NCI-H774 (cell line): ENCODE measurements around the gene AKR7A3.
A peak's percentile ranks its signal among the peaks of the same experiment; 100 is the strongest.
"Not testable (repeated sequence)": the region's sequence is repeated elsewhere in the genome, so short reads cannot be mapped to it uniquely, and the experiment has no call there.

ENCODE experiments used
- DNase-seq: peaks from one replicate; lab custom pipeline; 2025; lab: John Stamatoyannopoulos, UW

The AKR7A3 gene

GRCh38 chr1:19289244-19289643, 674 bp upstream of the AKR7A3 start:
- no peak for DNase-seq

DNA sequence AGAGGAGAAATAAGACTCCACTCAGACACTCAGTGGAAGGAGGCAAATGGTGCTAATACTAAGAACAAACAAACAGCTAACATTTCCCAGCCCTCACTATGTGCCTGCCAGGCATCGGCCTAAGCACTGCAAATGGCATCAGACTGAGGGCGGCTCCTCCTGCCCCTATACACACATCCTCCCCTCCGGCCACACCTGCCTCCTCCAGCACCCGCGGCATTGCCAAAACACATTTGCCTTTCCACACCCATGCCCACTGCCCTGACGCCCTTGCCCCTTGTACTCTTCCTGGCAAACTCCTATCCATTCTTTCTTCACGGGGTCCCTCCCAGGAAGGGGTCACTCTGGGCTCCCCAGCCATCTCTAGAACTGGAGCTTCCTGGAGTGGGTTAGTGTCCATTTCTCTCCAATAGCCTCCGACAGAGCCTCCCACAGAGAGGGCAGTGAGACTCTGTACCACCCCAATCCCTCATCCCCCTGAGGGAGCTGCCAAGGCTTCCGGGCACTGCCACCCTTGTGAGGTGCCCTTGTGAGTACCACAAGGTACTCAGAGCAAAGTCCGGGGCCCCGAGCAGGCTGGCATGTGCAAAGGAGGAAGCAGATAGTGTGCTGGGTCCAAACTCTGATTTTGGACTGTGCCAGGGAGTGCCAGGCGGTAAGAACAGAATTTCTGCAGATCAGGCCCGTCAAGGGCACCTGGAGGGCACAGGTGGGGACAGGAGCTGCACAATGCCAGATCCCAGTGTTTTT, 959 bp downstream of the AKR7A3 start:
- no peak for DNase-seq

- not testable (repeated sequence) for DNase-seq
Observed at GRCh38 chr1:19285807-19286206, 2.8 kb downstream of the AKR7A3 start.

DNA sequence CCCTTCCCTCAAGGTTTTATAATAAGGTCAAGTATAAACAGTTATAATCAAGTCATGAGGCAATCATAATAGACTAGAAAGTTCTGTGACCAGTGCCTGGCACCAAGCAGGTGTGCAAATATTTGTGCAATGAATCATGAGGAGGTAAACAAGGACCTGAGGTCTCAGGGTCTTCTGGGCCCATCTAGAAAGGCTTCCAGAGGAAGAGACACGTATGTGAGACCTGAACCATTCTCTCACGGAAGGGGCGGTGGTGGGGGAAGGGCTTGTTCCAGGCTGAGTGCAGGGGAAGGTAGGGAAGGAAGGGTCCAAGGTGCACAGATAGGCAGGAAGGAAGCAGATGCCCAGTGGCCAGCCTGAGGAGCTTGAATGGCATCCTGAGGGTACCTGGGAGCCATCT, 3.2 kb downstream of the AKR7A3 start:
- not testable (repeated sequence) for DNase-seq

DNA sequence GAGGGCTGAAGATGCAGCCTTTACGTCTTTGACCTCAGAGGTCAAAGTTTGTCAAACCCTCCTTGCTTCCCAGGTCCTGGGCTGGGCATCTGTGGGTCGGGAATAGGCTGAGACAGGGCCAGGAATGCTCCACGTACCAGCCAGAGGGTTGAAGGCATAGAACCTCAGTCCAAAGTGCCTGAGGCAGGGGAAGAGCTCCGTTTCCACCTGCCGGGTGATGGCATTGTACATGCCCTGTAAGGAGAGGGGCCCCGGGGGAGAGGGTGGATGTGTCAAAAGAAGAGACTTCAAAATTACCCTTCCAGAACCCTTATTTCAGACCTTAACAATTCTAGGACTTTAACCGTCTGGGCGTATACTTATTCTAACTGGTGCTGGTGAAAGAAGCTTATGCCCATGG, 3.7 kb downstream of the AKR7A3 start:
- DNase-seq = no peak

GRCh38 chr1:19283891-19284290, 4.7 kb downstream of the AKR7A3 start:
- no peak for DNase-seq

- DNase-seq = no peak
Observed at GRCh38 chr1:19274636-19275035, 13.9 kb downstream of the AKR7A3 start.

DNA sequence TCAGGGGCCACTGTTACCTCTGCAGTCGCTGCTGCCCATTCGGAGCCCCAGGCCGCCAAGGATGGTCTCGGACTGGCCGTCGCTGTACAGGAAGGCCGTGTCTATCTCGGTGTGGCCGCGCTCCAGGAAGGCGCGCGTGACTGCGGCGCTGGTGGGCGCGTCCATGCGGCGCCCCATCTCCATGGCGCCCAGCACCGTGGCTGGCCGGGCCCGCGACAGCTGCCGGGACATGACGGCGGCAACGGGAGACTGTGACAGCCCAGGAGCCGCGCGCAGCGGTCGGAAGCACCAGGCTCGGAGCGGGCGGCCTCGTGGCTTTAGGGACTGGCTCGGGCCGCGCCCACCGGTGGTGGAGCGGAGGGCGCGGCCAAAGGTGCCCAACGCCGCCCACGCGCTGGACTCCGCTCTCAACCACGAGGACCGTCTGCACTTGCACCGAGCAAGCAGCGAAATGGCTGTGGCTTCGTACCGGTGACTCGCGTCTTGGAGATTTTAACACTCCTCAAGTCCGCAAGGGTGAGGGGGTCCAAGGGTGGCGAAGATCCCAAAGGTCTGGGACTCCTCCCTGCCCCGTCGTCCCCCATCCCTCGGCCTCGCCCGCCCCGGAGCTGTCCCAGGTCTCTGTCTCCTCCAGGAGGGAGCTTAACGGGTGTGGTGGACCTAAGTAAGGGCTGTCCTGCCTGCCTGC, 14.6 kb downstream of the AKR7A3 start:
- not testable (repeated sequence) for DNase-seq

DNA sequence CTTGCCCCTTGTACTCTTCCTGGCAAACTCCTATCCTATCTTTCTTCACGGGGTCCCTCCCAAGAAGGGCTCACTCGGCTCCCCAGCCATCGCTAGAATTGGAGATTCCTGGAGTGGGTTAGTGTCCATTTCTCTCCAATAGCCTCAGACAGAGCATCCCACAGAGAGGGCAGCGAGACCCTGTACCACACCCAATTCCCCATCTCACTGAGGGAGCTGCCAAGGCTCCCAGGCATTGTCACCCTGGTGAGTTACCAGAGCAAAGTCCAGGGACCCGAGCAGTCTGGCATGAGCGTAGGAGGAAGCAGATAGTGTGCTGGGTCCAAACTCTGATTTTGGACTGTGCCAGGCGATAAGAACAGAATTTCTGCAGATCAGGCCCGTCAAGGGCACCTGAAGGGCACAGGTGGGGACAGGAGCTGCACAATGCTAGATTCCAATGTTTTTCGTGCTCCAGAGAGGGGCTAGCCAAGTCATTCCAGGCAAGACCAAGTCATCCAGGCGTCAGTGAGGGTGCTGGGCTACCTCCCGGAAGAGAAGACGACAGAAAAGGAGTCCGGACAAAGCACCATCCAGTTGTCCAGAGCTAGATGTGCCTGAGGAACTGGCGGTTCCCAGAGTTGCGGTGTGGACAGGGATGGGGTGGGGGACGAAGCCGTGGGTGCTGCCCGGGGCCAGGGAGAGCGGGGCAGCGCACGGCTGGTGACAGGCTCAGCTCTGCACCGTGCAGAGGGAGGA, 15.3 kb downstream of the AKR7A3 start:
- DNase-seq = no peak

DNA sequence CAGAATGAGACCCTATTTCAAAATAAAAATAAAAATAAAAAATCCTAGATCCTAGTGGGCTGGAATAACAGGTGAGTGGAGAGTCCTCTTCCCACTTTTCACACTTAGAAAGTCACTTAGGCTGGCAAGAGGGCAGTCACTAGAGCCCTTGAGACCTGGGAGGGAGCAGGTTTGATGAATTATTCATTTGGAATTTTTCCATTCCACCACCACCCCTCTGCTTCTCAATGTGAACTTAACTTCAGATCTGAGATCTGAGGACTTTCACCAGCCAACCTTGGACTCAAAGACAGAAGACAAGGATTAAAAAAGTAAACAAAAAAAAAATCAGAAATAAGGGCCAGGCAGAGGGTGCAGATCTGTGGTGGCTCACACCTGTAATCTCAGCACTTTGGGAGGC, 16.5 kb downstream of the AKR7A3 start:
- DNase-seq = no peak

DNA sequence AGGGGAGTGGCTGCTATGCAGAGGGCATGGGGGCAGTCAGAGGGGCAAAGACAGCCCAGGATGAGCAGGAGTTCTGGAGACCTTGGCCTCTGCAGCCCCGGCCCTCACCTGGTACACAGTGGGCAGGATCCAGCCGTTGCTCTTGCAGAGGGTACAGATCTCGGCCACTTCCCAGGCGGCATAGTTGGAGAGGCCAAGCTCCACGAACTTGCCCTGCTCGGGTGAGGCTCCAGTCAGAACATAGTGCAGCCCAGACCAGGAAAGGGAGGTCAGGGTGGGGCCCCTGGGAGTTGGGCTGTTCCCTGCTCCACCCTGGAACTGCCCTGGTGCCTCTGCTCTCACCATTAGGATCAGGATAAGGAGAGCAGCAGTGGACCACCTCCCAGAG, 18.2 kb downstream of the AKR7A3 start:
- not testable (repeated sequence) for DNase-seq

- DNase-seq = not testable (repeated sequence)
Observed at GRCh38 chr1:19269427-19270342, 18.9 kb downstream of the AKR7A3 start.

GRCh38 chr1:19268445-19268844, 20.1 kb downstream of the AKR7A3 start:
- DNase-seq = no peak

- DNase-seq = no peak
Observed at GRCh38 chr1:19262744-19263143, 25.8 kb downstream of the AKR7A3 start.

DNA sequence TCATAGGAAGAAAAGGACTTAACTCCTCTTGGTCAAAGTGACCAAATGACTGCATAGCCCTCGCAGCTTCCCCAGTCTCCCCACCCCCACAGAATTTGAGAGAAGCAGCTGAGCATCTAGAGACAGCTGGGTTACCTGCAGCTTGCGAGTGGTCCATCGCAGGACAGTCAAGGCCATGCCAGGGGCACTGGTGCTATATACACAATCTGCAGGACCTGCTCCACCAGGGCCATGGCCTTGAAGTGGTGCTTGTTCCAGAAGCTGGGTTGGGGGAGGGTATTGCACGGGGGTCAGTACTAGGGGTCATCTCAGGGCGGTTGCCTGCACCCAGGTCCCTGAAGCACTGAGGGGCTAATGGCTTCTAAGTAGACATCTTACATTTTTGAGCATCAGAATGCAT, 26.5 kb downstream of the AKR7A3 start:
- DNase-seq = no peak

GRCh38 chr1:19260211-19261138, 28.1 kb downstream of the AKR7A3 start:
- DNase-seq = peak; percentile 59

GRCh38 chr1:19258353-19258752, 30.2 kb downstream of the AKR7A3 start:
- DNase-seq = no peak

GRCh38 chr1:19257178-19257914, 31.2 kb downstream of the AKR7A3 start:
- DNase-seq = no peak

DNA sequence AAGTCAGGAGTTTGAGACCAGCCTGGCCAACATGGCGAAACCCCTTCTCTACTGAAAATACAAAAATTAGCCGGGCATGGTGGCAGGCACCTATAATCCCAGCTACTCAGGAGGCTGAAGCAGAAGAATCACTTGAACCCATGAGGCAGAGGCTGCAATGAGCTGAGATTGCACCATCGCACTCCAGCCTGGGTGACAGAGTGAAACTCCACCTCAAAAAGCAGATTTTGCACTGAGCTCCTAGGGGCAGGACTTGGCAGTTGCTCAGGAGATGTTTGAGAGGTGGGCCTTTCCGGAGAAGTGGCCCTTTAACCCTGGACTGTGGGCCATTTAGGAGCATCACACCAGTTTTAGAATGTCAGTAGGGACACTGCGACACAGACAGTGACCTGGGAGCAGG, 32.3 kb downstream of the AKR7A3 start:
- DNase-seq = not testable (repeated sequence)

DNA sequence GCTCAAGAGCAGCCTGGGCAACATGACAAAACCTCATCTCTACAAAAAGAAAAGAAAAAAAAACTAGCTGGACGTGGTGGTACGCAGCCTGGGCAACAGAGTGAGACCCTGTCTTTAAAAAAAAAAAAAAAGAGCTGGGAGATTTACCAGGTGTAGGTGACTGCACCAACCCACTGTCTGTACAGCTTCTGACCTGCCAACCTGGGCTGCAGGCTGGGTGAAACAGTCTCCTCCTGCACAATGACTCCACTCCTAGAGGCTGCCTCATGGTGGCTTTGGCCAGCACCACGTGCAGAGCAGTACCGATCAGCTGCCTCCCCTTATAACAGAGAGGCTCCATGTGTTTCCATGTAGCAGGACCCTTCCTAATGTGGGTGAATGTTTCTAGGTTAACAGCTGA, 33.3 kb downstream of the AKR7A3 start:
- no peak for DNase-seq
